IPS-20b (cell line): ENCODE results near the gene ATL1.

ENCODE experiments used
- H3K27ac ChIP-seq: one replicate; pipeline ENCODE4 v1.5.1; 2013; ENCODE audit warnings: low read length
- H3K27me3 ChIP-seq: 2 replicates; pipeline ENCODE4 v1.6.1; 2013; ENCODE audit warnings: mild to moderate bottlenecking, low read length, inconsistent platforms; ENCODE audit not compliant: insufficient read depth
- H3K36me3 ChIP-seq: 2 replicates; pipeline ENCODE4 v1.6.1; 2013; ENCODE audit warnings: low read depth, mild to moderate bottlenecking, inconsistent platforms, low read length, moderate library complexity; ENCODE audit not compliant: insufficient read depth
- H3K4me1 ChIP-seq: 2 replicates; pipeline ENCODE4 v1.6.1; 2013; ENCODE audit warnings: mild to moderate bottlenecking, control low read depth, inconsistent platforms, low read length, moderate library complexity; ENCODE audit not compliant: insufficient read depth
- H3K4me3 ChIP-seq: 2 replicates; pipeline ENCODE4 v1.5.1; 2013; ENCODE audit warnings: mild to moderate bottlenecking, low read length, inconsistent platforms
- H3K9ac ChIP-seq: 2 replicates; pipeline ENCODE4 v1.6.1; 2013; ENCODE audit warnings: low read depth, mild to moderate bottlenecking, inconsistent platforms, low read length, moderate library complexity
- H3K9me3 ChIP-seq: 2 replicates; pipeline ENCODE4 v1.6.1; 2013; ENCODE audit warnings: mild to moderate bottlenecking, low read depth, low read length, inconsistent platforms; ENCODE audit not compliant: insufficient read depth

Gene ATL1

DNA sequence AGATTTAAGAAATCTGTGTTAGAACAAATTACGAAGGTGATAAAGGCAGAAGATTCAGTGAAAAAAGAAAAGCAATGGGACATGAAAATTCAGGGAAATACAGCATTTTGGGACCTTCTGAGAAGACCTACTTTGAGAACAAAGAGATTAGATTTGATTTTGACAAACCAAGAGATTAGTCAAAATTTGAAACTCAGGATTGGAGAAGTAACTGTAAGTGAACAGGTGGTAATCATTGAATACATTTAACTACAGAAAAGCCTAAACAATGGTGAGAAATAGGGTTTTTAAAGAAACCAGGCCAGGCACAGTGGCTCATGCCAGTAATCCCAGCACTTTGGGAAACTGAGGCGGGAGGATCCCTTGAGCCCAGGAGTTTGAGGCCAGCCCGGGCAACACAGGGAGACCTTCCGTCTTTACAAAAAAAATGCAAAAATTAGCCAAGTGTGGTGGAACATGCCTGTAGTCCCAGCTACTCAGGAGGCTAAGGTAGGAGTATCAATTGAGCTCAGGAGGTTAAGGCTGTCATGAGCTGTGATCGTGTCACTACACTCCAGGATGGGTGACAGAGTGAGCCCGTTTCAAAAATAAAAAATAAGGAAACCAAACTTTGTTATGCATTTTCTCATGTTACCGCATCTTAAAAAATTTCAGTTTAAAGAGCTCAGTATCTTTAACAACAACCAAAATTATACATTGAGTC, 117.0 kb downstream of the ATL1 start:
- no peak overlapping the region for H3K9ac ChIP-seq
- H3K27me3 ChIP-seq = no peaks in the 10 kb centered on the region
- H3K27ac ChIP-seq = no peak overlapping the region

DNA sequence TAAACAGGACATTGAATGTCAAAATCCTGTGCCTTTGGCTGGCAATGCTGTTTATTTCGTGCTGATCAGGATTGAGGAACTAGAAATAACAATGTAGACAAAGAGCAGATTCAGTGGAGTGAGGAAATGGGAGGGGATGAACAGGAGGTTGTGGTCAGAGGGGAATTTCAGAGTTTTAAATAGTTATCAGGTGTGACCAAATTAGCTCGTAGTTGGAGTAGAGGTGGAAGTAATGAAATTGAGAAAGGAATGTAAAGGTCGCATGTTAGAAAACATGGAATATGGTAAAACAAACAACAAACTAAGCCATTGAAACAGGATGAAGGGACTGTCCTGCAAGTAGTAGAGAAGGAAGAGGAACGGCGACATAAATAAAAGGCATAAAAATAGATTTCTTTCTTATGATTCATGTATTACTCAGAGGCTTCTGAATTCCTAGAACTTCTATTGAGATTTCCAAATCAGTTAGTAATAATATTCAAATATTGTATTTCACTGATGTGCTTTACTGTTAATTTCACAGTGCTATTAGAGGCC, 117.7 kb downstream of the ATL1 start:
- no peaks in the 10 kb centered on the region for H3K27me3 ChIP-seq
- H3K27ac ChIP-seq = no peak overlapping the region
- no peak overlapping the region for H3K4me3 ChIP-seq
- H3K36me3 ChIP-seq = no peaks in the 10 kb centered on the region
- H3K9me3 ChIP-seq = no peaks in the 10 kb centered on the region
- no peak overlapping the region for H3K9ac ChIP-seq
- H3K4me1 ChIP-seq = peaks cover 2% of the 10 kb centered on the region; the same call in 1 of the 2 replicates

More for the DNA sequence above, 117.0 kb downstream of the ATL1 start:
- no peak overlapping the region for H3K4me3 ChIP-seq
- H3K36me3 ChIP-seq = no peaks in the 10 kb centered on the region
- peaks cover 2% of the 10 kb centered on the region; the same call in 1 of the 2 replicates for H3K4me1 ChIP-seq
- no peaks in the 10 kb centered on the region for H3K9me3 ChIP-seq

DNA sequence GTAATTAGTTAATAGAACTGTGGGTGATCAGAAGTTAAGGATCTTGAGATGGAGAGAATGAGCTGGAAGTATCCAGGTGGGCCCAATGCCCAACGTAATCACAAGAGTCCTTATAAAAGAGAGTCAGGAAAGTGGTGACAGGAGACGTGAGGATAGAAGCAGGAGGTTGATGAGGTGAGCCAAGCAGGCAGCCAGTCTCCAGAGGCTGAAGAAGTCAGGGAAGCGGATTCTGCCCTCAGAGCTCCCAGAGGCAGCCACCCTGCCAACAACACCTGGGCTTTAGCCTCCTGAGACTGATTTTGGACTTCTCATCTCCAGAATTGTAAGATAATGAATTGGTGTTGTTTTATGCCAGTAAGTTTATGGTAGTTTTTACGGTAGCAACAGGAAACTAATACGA, 118.2 kb downstream of the ATL1 start:
- Histone ChIP-seq H3K27me3 (no peaks in the 10 kb centered on the region), H3K27ac (no peak overlapping the region), H3K36me3 (no peaks in the 10 kb centered on the region), H3K9me3 (no peaks in the 10 kb centered on the region), H3K4me3 (no peak overlapping the region), H3K4me1 (peaks cover 2% of the 10 kb centered on the region; the same call in 1 of the 2 replicates), H3K9ac (no peak overlapping the region)

DNA sequence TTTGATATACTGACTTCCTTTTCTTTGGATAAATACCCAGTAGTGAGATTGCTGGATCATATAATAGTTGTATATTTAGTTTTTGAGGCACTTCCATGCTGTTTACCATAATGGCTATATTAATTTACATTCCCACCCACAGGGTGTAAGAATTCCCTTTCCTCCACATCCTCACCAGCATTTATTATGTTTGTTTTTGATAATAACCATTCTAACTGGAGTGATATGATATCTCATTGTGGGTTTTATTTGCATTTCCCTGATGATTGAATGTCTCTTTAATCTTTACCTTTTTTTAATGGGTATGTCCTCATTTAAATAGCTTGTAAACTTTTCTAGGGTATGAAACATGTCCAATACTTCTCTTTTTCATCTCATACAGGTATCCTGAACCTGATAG, 119.7 kb downstream of the ATL1 start:
- H3K9me3 ChIP-seq = no peaks in the 10 kb centered on the region
- H3K36me3 ChIP-seq = no peaks in the 10 kb centered on the region
- H3K27me3 ChIP-seq = no peaks in the 10 kb centered on the region
- H3K9ac ChIP-seq = no peak overlapping the region
- no peak overlapping the region for H3K4me3 ChIP-seq
- H3K4me1 ChIP-seq = peaks cover 2% of the 10 kb centered on the region; the same call in 1 of the 2 replicates
- no peak overlapping the region for H3K27ac ChIP-seq
